ENCODE results near the gene PRKCQ. TPM values are rescaled to one million over a fixed set of nuclear protein-coding genes. Genes with fewer than 3 reads are reported as not detected.
"Not testable (repeated sequence)": the region's sequence is repeated elsewhere in the genome, so short reads cannot be mapped to it uniquely, and the experiment has no call there.

The PRKCQ gene
- total RNA-seq, 1 donor from 2014 or later = 4.3 TPM

GRCh38 chr10:6386960-6387359, 193.1 kb downstream of the PRKCQ start:
- DNase-seq (ENCODE audit: low spot score) = no peak

DNA sequence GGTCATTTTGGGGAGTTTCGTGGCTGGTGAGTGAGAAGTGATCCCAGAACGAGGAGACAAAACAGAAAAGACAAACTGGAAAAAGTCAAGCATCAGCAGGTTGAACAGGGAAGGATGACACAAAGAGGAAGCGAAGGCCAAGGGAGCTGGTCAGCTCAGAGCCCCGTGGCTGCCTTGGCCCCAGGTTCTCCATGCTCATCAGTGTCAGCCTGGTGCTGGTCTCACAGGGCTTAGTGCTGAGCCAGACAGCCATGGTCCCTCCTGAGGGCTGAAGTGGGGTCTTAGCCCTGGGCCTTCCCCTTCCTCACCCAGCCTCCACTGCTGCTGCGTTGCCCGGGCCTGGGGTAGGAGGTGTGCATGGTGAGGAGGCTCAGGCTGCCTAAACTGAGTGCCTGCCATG, 193.7 kb downstream of the PRKCQ start:
- no peak for DNase-seq (ENCODE audit: low spot score)

DNA sequence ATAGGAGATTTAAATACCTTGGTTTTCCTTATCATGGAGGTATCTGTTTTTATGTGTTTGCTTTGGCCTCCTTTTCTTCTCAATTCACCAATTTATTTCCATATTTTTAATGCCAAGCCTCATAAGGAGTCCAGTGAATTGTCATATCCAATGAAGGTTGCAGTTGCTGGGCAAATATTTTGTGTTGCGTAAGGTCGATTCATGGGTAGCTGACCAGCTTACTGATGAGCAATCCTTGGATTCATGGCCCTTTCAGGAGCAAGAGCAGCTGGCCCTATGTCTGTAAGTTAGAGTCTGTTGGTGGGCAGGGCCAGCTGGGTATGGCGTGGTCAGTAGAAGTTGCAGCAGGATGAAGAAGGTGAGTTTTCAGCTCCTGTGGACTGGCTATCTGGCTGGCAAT, 194.4 kb downstream of the PRKCQ start:
- no peak for DNase-seq (ENCODE audit: low spot score)

DNA sequence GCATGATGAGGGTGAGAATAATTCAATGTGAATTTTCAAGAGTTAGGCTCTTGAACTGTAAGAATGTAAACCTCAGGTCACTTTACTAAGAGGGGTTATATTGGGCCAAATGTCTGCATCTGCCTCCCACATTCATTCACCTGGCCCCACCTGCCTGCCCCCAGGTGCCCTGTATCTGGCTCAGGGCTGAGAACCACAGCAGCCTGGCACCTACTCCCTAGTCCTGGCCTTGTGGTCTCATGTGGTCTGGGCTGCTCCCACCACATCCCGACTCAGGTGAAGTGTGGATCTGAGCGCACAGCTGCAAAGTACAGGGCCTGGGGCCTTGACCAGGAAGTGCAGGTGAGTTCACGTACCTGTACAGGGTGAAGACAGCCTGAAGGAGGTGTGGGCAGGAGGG, 195.2 kb downstream of the PRKCQ start:
- DNase-seq (ENCODE audit: low spot score) = no peak

DNA sequence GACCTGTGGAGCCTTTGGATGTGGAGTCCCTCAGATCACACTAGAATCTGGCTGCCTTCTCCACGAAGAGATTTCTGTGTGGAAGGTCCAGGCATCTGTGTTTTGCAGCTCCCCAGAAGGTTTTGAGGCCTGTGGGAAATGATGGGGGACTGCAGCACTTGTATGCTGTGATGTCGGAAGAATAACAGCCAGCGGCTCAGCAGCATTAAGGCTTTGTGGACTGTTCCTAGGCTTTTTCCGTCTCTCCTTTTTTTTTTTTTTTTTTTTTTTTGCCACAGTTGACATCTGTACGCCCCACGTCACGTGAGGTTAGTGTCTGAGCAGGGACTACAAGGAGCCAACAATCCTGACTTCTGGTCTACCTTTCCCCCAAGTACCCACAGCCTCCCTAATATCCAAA, 196.0 kb downstream of the PRKCQ start:
- DNase-seq (ENCODE audit: low spot score) = no peak

- no peak for DNase-seq (ENCODE audit: low spot score)
These were observed 196.8 kb downstream of the PRKCQ start for GRCh38 chr10:6383096-6383812.

DNA sequence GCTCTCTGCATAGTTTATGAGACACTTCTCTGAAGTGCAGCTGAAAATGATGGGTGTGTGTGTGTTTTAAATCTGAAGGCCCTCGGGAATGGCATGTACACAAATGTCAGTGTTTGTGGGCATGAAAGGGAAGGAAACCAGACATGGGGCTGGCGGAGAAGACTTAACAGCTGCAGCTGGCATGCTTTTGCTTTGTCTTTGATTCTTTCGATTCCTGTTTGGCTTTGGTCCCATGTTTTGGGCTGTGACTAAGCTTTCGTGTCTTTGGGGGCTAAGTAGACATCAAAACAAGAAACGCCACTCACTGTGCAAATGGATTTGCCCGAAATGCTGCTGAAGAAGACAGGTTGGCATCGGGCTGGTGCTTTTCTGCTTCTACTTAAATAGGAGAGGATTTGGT, 198.0 kb downstream of the PRKCQ start:
- no peak for DNase-seq (ENCODE audit: low spot score)

- DNase-seq (ENCODE audit: low spot score) = not testable (repeated sequence)
These were observed 199.6 kb downstream of the PRKCQ start for GRCh38 chr10:6380478-6380877.

DNA sequence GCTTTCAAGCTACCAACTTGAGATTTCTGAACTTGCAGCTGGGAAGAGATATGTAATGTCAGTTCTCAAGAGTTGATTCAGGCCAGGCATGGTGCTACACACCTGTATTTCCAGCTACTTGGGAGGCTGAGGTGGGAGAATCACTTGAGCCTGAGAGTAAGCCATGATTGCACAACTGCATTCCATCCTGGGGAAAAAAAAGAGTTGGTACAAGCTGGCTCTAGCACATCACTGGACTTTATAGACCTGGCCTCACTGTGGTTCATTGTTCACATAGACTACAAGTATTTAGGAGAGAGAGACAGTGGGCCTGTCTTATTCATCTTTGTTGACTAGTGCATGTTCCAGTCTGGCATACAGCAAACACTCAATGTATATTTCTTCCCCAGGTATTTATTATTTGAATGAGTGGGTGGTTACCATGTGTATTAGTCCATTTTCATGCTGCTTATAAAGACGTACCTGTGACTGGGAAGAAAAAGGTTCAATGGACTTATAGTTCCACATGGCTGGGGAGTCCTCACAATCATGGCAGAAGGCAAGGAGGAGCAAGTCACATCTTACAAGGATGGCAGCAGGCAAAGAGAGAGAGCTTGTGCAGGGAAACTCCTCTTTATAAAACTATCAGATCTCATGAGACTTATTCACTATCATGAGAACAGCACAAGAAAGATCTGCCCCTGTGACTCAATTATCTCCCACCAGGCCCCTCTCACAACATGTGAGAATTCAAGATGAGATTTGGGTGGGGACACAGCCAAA, 200.9 kb downstream of the PRKCQ start:
- DNase-seq (ENCODE audit: low spot score) = no peak

Data from ureter (tissue), 1 donor.